GM13976 (cell line): ENCODE data around the gene EIF4EBP2.

Source experiments
- DNase-seq: peaks from one replicate; pipeline ENCODE4 v3.0.0; 2012; ENCODE audit warnings: low spot score
- CTCF ChIP-seq: IDR thresholded peaks from 2 replicates; pipeline ENCODE4 v1.5.1; 2012; ENCODE audit warnings: borderline replicate concordance, mild to moderate bottlenecking; ENCODE audit not compliant: insufficient read depth; ENCODE audit errors: extremely low read depth, missing control alignments, control extremely low read depth
- in situ Hi-C: fragments of 300-500 bp; cut with MboI; formaldehyde crosslinking; loops from one replicate; pipeline ENCODE4 v1.12.0; 2022; ENCODE audit warnings: low sequenced_read_pairs, mixed read lengths, inconsistent platforms; ENCODE audit not compliant: unreplicated experiment

Gene EIF4EBP2

GRCh38 chr10:70368774-70369482 is 35.0 kb upstream of the EIF4EBP2 start:
- no peak for DNase-seq
- no peak for TF ChIP-seq CTCF
- in situ Hi-C loops = no loop called here

DNA sequence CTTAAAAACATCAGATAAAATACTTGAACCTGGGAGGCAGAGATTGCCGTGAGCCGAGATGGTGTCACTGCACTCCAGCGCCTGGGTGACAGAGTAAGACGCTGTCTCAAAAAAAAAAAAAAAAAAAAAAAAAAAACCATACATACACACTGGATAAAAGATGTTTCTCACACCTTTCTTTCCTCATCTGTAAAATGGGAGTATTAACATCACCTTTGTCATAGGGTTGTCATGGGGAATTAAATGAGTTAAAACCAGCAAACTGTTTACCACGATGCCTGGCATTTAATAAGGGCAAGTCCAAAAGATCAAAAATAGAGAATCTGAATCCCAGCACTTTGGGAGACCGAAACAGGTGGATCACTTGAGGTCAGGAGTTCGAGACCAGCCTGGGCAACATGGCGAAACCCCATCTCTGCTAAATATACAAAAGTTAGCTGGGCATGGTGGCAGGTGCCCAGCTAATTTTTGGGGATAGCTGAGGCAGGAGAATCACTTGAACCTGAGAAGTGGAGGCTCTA is 34.4 kb upstream of the EIF4EBP2 start:
- in situ Hi-C loops = no loop called here
- no peak for DNase-seq
- TF ChIP-seq CTCF = no peak

DNA sequence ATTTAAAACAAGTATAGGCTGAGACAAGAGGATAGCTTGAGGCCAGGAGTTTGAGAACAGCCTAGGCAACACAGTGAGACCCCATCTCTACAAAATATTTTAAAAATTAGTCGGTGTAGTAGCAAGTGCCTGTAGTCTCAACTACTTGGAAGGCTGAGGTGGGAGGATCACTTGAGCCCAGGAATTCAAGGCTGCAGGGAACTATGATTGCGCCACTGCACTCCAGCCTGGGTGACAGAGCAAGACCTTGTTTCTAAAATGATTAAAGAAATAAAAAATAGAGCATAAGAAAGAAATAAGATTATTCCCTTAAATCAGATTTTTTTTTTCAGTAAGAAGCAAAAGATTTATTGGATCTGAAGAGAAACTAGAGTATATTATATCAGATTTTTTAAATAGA is 33.2 kb upstream of the EIF4EBP2 start:
- no peak for TF ChIP-seq CTCF
- in situ Hi-C loops = no loop called here
- no peak for DNase-seq

DNA sequence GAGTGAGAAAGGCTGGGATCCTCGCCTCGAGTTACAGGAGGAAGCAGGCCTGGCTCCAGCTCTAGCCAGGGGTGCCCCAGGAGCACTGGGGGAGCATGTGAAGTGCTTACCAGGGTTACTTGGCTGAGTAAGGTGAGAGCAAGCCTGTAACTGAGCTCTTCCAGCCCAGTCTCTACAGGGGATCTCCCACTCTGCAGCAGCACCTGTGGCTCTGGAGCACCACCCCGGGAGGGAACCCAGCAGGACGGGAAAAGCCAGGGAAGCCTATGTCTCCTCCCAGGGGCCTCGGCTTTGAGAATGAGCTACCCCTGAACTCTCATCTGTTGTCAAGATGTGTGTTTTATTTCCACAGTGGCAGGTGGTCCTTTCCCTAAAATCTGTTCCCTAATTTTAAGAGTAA is 32.1 kb upstream of the EIF4EBP2 start:
- in situ Hi-C loops = no loop called here
- DNase-seq = no peak
- TF ChIP-seq CTCF = no peak

- no peak for DNase-seq
- in situ Hi-C loops = no loop called here
- no peak for TF ChIP-seq CTCF
These were observed 28.9 kb upstream of the EIF4EBP2 start for GRCh38 chr10:70374775-70375614.

- in situ Hi-C loops = no loop called here
These were observed 27.2 kb upstream of the EIF4EBP2 start for GRCh38 chr10:70376436-70377378.

More at GRCh38 chr10:70376436-70377378, 27.2 kb upstream of the EIF4EBP2 start:
- DNase-seq = no peak
- no peak for TF ChIP-seq CTCF
